ENCODE results near the gene SLC16A2.

DNA sequence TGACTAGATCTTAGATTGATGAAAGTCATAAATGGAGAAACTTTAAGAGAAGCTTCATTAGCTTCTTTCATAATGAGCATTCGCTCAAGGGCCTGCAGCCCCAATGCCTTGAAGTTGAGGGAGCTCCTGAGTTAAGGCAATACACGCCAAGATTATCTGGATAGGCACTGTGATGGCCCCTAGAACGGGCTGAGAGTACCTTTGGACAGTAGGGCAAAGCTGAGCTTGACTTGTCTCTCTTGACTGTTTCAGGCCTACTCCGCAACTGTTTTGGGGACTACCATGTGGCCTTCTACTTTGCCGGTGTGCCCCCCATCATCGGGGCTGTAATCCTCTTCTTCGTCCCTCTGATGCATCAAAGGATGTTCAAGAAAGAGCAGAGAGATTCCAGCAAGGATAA lies 109.8 kb downstream of the SLC16A2 start:
- TF ChIP-seq, protein P1, sequence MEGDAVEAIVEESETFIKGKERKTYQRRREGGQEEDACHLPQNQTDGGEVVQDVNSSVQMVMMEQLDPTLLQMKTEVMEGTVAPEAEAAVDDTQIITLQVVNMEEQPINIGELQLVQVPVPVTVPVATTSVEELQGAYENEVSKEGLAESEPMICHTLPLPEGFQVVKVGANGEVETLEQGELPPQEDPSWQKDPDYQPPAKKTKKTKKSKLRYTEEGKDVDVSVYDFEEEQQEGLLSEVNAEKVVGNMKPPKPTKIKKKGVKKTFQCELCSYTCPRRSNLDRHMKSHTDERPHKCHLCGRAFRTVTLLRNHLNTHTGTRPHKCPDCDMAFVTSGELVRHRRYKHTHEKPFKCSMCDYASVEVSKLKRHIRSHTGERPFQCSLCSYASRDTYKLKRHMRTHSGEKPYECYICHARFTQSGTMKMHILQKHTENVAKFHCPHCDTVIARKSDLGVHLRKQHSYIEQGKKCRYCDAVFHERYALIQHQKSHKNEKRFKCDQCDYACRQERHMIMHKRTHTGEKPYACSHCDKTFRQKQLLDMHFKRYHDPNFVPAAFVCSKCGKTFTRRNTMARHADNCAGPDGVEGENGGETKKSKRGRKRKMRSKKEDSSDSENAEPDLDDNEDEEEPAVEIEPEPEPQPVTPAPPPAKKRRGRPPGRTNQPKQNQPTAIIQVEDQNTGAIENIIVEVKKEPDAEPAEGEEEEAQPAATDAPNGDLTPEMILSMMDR (conservative IDR thresholded peaks at IDR 0.05; ENCODE audit: low read depth, low read length): no peak
- TF ChIP-seq EZH2 (IDR thresholded peaks at IDR 0.05; ENCODE audit: low read length, unreplicated experiment): no peak
- no peak for TF ChIP-seq EZH2phosphoT487 (IDR thresholded peaks at IDR 0.05; ENCODE audit: borderline replicate concordance, low read length)

Measured in PC-3 (cell line).